Stimulated activated effector memory CD8-positive, alpha-beta T cell treated with anti-CD3 and anti-CD28 coated beads, Interleukin-12 subunit alpha, Interleukin-12 subunit beta, amount 100 ng/mL, for 72 hours (primary cell): Measurements from ENCODE around the gene GORASP2.

Source experiments
- ATAC-seq: fragments of 150-1000 bp; cut with Tn5 transposase; 2 replicates; pipeline ENCODE4 v1.10.0; 2021
- DNase-seq, 2 donors: peaks; one replicate each; pipeline ENCODE4 v3.0.0; 2021 to 2022; ENCODE audit warnings: low spot score in 2 of 2
- H3K27ac Mint-ChIP-seq: one replicate; pipeline ENCODE4 v1.8.0; 2022; ENCODE audit warnings: mild to moderate bottlenecking, mixed read lengths
- H3K36me3 Mint-ChIP-seq: one replicate; pipeline ENCODE4 v1.8.0; 2022; ENCODE audit warnings: mild to moderate bottlenecking, mixed read lengths
- H3K4me1 Mint-ChIP-seq: one replicate; pipeline ENCODE4 v1.8.0; 2022; ENCODE audit warnings: mixed read lengths
- H3K4me3 Mint-ChIP-seq: one replicate; pipeline ENCODE4 v1.8.0; 2022; ENCODE audit warnings: mild to moderate bottlenecking, mixed read lengths
- H3K9me3 Mint-ChIP-seq: one replicate; pipeline ENCODE4 v1.8.0; 2022; ENCODE audit warnings: mixed read lengths

GORASP2 gene

GRCh38 chr2:170969030-170969429, 40.0 kb downstream of the GORASP2 start:
- H3K36me3 Mint-ChIP-seq, result peaks cover 57% of the 10 kb centered on the region
- DNase-seq, result peak in 1 of 2 donors; percentile 26
- H3K27ac Mint-ChIP-seq, result peak overlapping the region; percentile 77
- no peaks in the 10 kb centered on the region for H3K9me3 Mint-ChIP-seq
- no peak for ATAC-seq
- no peak overlapping the region for H3K4me3 Mint-ChIP-seq
- H3K4me1 Mint-ChIP-seq, result peaks cover 11% of the 10 kb centered on the region

- Mint-ChIP-seq H3K9me3 (no peaks in the 10 kb centered on the region), H3K4me1 (peaks cover 15% of the 10 kb centered on the region), H3K27ac (no peak overlapping the region), H3K4me3 (no peak overlapping the region), H3K36me3 (peaks cover 47% of the 10 kb centered on the region)
- DNase-seq (peak in 1 of 2 donors; percentile 33), ATAC-seq (no peak)
Measured at GRCh38 chr2:170969872-170970496, 40.9 kb downstream of the GORASP2 start.

- H3K36me3 Mint-ChIP-seq, result peaks cover 37% of the 10 kb centered on the region
- no peak overlapping the region for H3K27ac Mint-ChIP-seq
- H3K4me1 Mint-ChIP-seq, result peaks cover 15% of the 10 kb centered on the region
- H3K9me3 Mint-ChIP-seq, result no peaks in the 10 kb centered on the region
- no peak overlapping the region for H3K4me3 Mint-ChIP-seq
- DNase-seq (peak in 1 of 2 donors; percentile 41), ATAC-seq (no peak)
Measured at GRCh38 chr2:170971071-170971470, 42.0 kb downstream of the GORASP2 start.

GRCh38 chr2:170972296-170973224, 43.5 kb downstream of the GORASP2 start:
- Mint-ChIP-seq H3K36me3 (peaks cover 22% of the 10 kb centered on the region), H3K9me3 (no peaks in the 10 kb centered on the region), H3K4me3 (peak overlapping the region; percentile 64), H3K27ac (peak overlapping the region; percentile 63), H3K4me1 (peaks cover 15% of the 10 kb centered on the region)
- DNase-seq, result peak in 1 of 2 donors; percentile 48
- no peak for ATAC-seq

- Mint-ChIP-seq H3K4me1 (peaks cover 21% of the 10 kb centered on the region), H3K27ac (peak overlapping the region; percentile 63), H3K36me3 (peaks cover 16% of the 10 kb centered on the region), H3K4me3 (peak overlapping the region; percentile 64), H3K9me3 (no peaks in the 10 kb centered on the region)
- ATAC-seq (no peak), DNase-seq (no peak)
Measured at GRCh38 chr2:170973225-170973491, 44.1 kb downstream of the GORASP2 start.

GRCh38 chr2:170973492-170974303, 44.6 kb downstream of the GORASP2 start:
- peak overlapping the region; percentile 64 for H3K4me3 Mint-ChIP-seq
- DNase-seq, result peak; percentile 92 to 93

GRCh38 chr2:170974304-170974993, 45.4 kb downstream of the GORASP2 start:
- peaks cover 7% of the 10 kb centered on the region for H3K36me3 Mint-ChIP-seq
- H3K27ac Mint-ChIP-seq, result peak overlapping the region; percentile 63
- H3K4me1 Mint-ChIP-seq, result peaks cover 22% of the 10 kb centered on the region
- no peak for ATAC-seq
- no peak for DNase-seq
- peak overlapping the region; percentile 64 for H3K4me3 Mint-ChIP-seq
- H3K9me3 Mint-ChIP-seq, result no peaks in the 10 kb centered on the region

More at GRCh38 chr2:170973492-170974303, 44.6 kb downstream of the GORASP2 start:
- Mint-ChIP-seq H3K27ac (peak overlapping the region; percentile 63), H3K4me1 (peaks cover 22% of the 10 kb centered on the region), H3K36me3 (peaks cover 10% of the 10 kb centered on the region), H3K9me3 (no peaks in the 10 kb centered on the region)
- peak; percentile 96 for ATAC-seq

- H3K4me3 Mint-ChIP-seq, result no peak overlapping the region
- H3K27ac Mint-ChIP-seq, result peak overlapping the region; percentile 35
- peaks cover 22% of the 10 kb centered on the region for H3K4me1 Mint-ChIP-seq
- no peak for ATAC-seq
- no peaks in the 10 kb centered on the region for H3K9me3 Mint-ChIP-seq
- no peak for DNase-seq
- H3K36me3 Mint-ChIP-seq, result peaks cover 7% of the 10 kb centered on the region
Measured at GRCh38 chr2:170975127-170975942, 46.3 kb downstream of the GORASP2 start.

GRCh38 chr2:170975943-170976270, 46.9 kb downstream of the GORASP2 start:
- Mint-ChIP-seq H3K27ac (no peak overlapping the region), H3K4me1 (peaks cover 22% of the 10 kb centered on the region), H3K9me3 (no peaks in the 10 kb centered on the region), H3K4me3 (no peak overlapping the region), H3K36me3 (peaks cover 7% of the 10 kb centered on the region)
- no peak for ATAC-seq
- DNase-seq, result no peak

- Mint-ChIP-seq H3K27ac (no peak overlapping the region), H3K36me3 (peaks cover 14% of the 10 kb centered on the region), H3K4me1 (peaks cover 15% of the 10 kb centered on the region), H3K9me3 (no peaks in the 10 kb centered on the region), H3K4me3 (no peak overlapping the region)
- no peak for DNase-seq
- ATAC-seq, result no peak
Measured at GRCh38 chr2:170984079-170984478, 55.0 kb downstream of the GORASP2 start.

- ATAC-seq (no peak), DNase-seq (no peak)
- Mint-ChIP-seq H3K36me3 (peaks cover 21% of the 10 kb centered on the region), H3K4me1 (peaks cover 15% of the 10 kb centered on the region), H3K4me3 (no peak overlapping the region), H3K27ac (no peak overlapping the region), H3K9me3 (no peaks in the 10 kb centered on the region)
Measured at GRCh38 chr2:170985407-170985806, 56.4 kb downstream of the GORASP2 start.

- H3K27ac Mint-ChIP-seq, result no peak overlapping the region
- DNase-seq (no peak), ATAC-seq (no peak)
- H3K36me3 Mint-ChIP-seq, result peaks cover 30% of the 10 kb centered on the region
- no peak overlapping the region for H3K4me3 Mint-ChIP-seq
- no peaks in the 10 kb centered on the region for H3K9me3 Mint-ChIP-seq
- H3K4me1 Mint-ChIP-seq, result peaks cover 8% of the 10 kb centered on the region
Measured at GRCh38 chr2:170986566-170987258, 57.7 kb downstream of the GORASP2 start.

GRCh38 chr2:170991398-170992182, 62.5 kb downstream of the GORASP2 start:
- Mint-ChIP-seq H3K4me1 (no peaks in the 10 kb centered on the region), H3K27ac (no peak overlapping the region), H3K4me3 (no peak overlapping the region), H3K9me3 (no peaks in the 10 kb centered on the region), H3K36me3 (peaks cover 75% of the 10 kb centered on the region)
- ATAC-seq, result no peak
- no peak for DNase-seq
